Measurements from ENCODE around the gene MLST8. TPM values are rescaled to one million over a fixed set of nuclear protein-coding genes. Genes with fewer than 3 reads are reported as not detected.

Gene MLST8
- total RNA-seq, 1 experiment from 2014 or later, result 58.7 TPM

GRCh38 chr16:2173366-2173765 is 31.9 kb upstream of the MLST8 start:
- ATAC-seq, result no peak
- Histone ChIP-seq H3K4me2 (ENCODE audit: low read length) (no peak overlapping the region), H3K9ac (ENCODE audit: low read length) (no peak overlapping the region), H3K27me3 (ENCODE audit: insufficient read depth, low read length) (no peaks in the 10 kb centered on the region), H2AFZ (ENCODE audit: low read depth, low read length, poor library complexity, severe bottlenecking) (no peak overlapping the region), H3K9me2 (ENCODE audit: insufficient read depth) (no peaks in the 10 kb centered on the region), H3K4me1 (ENCODE audit: control insufficient read depth in 1 of 2, insufficient read depth in 2 of 2, low read length in 2 of 2) (peaks cover 0 to 4% of the 10 kb centered on the region in 2 experiments; a peak in 1 of 4 replicates), H3K9me3 (ENCODE audit: control insufficient read depth in 1 of 2, insufficient read depth in 1 of 2, low read depth in 1 of 2, low read length in 2 of 2) (no peaks in the 10 kb centered on the region), H3K27ac (ENCODE audit: low read depth, low read length) (no peak overlapping the region), H3K79me2 (ENCODE audit: insufficient read depth, low read length) (no peaks in the 10 kb centered on the region), H4K20me1 (ENCODE audit: insufficient read depth) (no peaks in the 10 kb centered on the region), H3K36me3 (ENCODE audit: control insufficient read depth in 1 of 2, insufficient read depth in 2 of 2, low read length in 2 of 2) (peaks cover 8 to 37% of the 10 kb centered on the region in 2 experiments; a peak in 2 of 4 replicates), H3K4me3 (replicated peaks in 1 of 2; ENCODE audit: low read depth in 1 of 2, low read length in 2 of 2) (no peak overlapping the region)
- no TSS peak for BruUV-seq (replicated peaks)
- intact Hi-C loops (cut with micrococcal nuclease), result no loop called here
- RAD21 ChIA-PET (ENCODE audit: low non-redundant PET in 1 of 2, low total read pairs in 2 of 2, uncharacterized antibody in 2 of 2, unreplicated experiment in 2 of 2), result no interaction called here
- CTCF ChIA-PET, result no interaction called here
- TF ChIP-seq MAX (IDR thresholded peaks at IDR 0.05), result no peak
- no peak for TF ChIP-seq CBX3 (IDR thresholded peaks at IDR 0.05; ENCODE audit: low read depth)
- TF ChIP-seq POLR2AphosphoS5 (IDR thresholded peaks at IDR 0.05; ENCODE audit: low read depth, low read length), result no peak
- TF ChIP-seq EZH2phosphoT487 (IDR thresholded peaks at IDR 0.05; ENCODE audit: borderline replicate concordance), result no peak
- TF ChIP-seq TCF7L2 (IDR thresholded peaks at IDR 0.05; ENCODE audit: borderline replicate concordance, extremely low read depth, insufficient read depth, insufficient read length), result no peak
- no peak for TF ChIP-seq ZBTB33 (IDR thresholded peaks at IDR 0.05; ENCODE audit: extremely low read depth, insufficient replicate concordance, low read length)
- POLR2A ChIA-PET, result interaction anchor here (1.4 kb wide), 1 partner anchor 18 kb away, joined by 10 read pairs; the partner anchor contains the start of gene TRAF7
- DNase-seq (ENCODE audit: low read depth, low spot score), result no peak

GRCh38 chr16:2173916-2174315 is 31.3 kb upstream of the MLST8 start:
- Histone ChIP-seq H3K27me3 (ENCODE audit: insufficient read depth, low read length) (no peaks in the 10 kb centered on the region), H3K4me3 (replicated peaks in 1 of 2; ENCODE audit: low read depth in 1 of 2, low read length in 2 of 2) (no peak overlapping the region), H3K4me2 (ENCODE audit: low read length) (no peak overlapping the region), H3K36me3 (ENCODE audit: control insufficient read depth in 1 of 2, insufficient read depth in 2 of 2, low read length in 2 of 2) (peaks cover 8 to 37% of the 10 kb centered on the region in 2 experiments; a peak in 2 of 4 replicates), H3K27ac (ENCODE audit: low read depth, low read length) (no peak overlapping the region), H2AFZ (ENCODE audit: low read depth, low read length, poor library complexity, severe bottlenecking) (no peak overlapping the region), H3K9me3 (ENCODE audit: control insufficient read depth in 1 of 2, insufficient read depth in 1 of 2, low read depth in 1 of 2, low read length in 2 of 2) (no peaks in the 10 kb centered on the region), H3K4me1 (ENCODE audit: control insufficient read depth in 1 of 2, insufficient read depth in 2 of 2, low read length in 2 of 2) (peaks cover 0 to 5% of the 10 kb centered on the region in 2 experiments; a peak in 1 of 4 replicates), H3K9me2 (ENCODE audit: insufficient read depth) (no peaks in the 10 kb centered on the region), H3K79me2 (ENCODE audit: insufficient read depth, low read length) (no peaks in the 10 kb centered on the region), H3K9ac (ENCODE audit: low read length) (no peak overlapping the region), H4K20me1 (ENCODE audit: insufficient read depth) (no peaks in the 10 kb centered on the region)
- DNase-seq (ENCODE audit: low read depth, low spot score), result no peak
- ChIA-PET POLR2A (no interaction called here), CTCF (no interaction called here), RAD21 (ENCODE audit: low non-redundant PET in 1 of 2, low total read pairs in 2 of 2, uncharacterized antibody in 2 of 2, unreplicated experiment in 2 of 2) (no interaction called here)
- intact Hi-C loops (cut with micrococcal nuclease), result no loop called here
- BruUV-seq (replicated peaks), result no TSS peak
- ATAC-seq, result no peak
- no peak for TF ChIP-seq ZBTB33 (IDR thresholded peaks at IDR 0.05; ENCODE audit: extremely low read depth, insufficient replicate concordance, low read length)
- TF ChIP-seq POLR2AphosphoS5 (IDR thresholded peaks at IDR 0.05; ENCODE audit: low read depth, low read length), result no peak
- TF ChIP-seq TCF7L2 (IDR thresholded peaks at IDR 0.05; ENCODE audit: borderline replicate concordance, extremely low read depth, insufficient read depth, insufficient read length), result no peak
- TF ChIP-seq CTCF (IDR thresholded peaks at IDR 0.05 in 2 of 3, conservative IDR thresholded peaks at IDR 0.05 in 1 of 3; ENCODE audit: borderline replicate concordance in 1 of 3, insufficient read depth in 1 of 3, low read depth in 2 of 3, low read length in 2 of 3), result no peak
- no peak for TF ChIP-seq EZH2 (IDR thresholded peaks at IDR 0.05)
- TF ChIP-seq ELF1 (IDR thresholded peaks at IDR 0.05; ENCODE audit: borderline replicate concordance, low read depth), result no peak
